T47D (cell line): ENCODE data around the gene ABCA7.

Source experiments
- DNase-seq, 2 experiments: peaks; one replicate each; pipeline versions ENCODE4 v3.0.0 to v3.0.0-alpha.2; 2011 to 2012; ENCODE audit warnings: low read depth in 1 of 2, low spot score in 1 of 2
- JUND ChIP-seq: IDR thresholded peaks from 2 replicates; pipeline ENCODE4 v1.6.1; 2012; ENCODE audit warnings: low read depth
- in situ Hi-C: cut with HindIII; loops from 2 replicates; pipeline ENCODE4 v1.10.0; 2016; ENCODE audit warnings: low sequenced_read_pairs, low pct_unique_long_range_greater_than_20kb

Gene ABCA7, protein sequence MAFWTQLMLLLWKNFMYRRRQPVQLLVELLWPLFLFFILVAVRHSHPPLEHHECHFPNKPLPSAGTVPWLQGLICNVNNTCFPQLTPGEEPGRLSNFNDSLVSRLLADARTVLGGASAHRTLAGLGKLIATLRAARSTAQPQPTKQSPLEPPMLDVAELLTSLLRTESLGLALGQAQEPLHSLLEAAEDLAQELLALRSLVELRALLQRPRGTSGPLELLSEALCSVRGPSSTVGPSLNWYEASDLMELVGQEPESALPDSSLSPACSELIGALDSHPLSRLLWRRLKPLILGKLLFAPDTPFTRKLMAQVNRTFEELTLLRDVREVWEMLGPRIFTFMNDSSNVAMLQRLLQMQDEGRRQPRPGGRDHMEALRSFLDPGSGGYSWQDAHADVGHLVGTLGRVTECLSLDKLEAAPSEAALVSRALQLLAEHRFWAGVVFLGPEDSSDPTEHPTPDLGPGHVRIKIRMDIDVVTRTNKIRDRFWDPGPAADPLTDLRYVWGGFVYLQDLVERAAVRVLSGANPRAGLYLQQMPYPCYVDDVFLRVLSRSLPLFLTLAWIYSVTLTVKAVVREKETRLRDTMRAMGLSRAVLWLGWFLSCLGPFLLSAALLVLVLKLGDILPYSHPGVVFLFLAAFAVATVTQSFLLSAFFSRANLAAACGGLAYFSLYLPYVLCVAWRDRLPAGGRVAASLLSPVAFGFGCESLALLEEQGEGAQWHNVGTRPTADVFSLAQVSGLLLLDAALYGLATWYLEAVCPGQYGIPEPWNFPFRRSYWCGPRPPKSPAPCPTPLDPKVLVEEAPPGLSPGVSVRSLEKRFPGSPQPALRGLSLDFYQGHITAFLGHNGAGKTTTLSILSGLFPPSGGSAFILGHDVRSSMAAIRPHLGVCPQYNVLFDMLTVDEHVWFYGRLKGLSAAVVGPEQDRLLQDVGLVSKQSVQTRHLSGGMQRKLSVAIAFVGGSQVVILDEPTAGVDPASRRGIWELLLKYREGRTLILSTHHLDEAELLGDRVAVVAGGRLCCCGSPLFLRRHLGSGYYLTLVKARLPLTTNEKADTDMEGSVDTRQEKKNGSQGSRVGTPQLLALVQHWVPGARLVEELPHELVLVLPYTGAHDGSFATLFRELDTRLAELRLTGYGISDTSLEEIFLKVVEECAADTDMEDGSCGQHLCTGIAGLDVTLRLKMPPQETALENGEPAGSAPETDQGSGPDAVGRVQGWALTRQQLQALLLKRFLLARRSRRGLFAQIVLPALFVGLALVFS (N-terminal part only)

DNA sequence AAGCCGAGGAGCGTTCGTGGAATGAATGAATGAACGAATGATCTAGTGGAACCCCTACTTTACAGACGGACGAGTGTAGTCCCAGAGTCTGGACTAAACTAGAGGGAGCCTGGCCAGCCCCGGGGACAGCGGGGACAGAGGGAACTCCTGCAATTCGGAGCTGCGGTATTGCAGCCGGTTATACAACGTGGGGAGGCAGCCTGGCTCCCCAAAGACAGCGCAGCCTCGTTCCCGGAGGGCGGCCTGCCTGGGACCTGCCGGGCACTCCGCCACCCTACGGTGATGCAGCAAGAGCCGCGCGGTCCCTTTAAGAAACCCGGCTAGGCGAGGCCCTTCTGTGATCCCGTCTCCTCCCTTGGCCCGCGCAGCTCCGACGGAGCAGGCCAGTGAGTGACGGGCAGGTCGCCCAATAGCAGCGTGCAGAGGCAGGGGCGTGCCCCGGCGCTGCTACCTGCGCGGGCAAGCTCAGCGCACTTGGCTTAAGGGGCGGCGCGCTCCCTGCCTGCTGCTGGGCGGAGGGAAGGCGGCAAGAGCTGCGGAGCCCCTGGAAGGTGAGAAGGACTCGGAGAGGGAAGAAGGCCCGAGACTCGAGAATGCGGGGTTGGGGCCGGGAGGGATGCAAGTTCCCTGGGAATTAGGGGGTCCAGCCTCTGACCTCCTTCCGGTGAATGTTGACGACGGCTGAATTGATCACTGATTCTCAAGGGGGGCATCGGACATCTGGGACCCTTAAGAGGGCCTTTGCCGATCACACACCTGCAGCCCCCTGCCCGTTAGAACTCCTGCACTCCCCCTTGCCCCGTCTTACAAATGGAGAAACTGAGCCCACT, at the start of gene ABCA7:
ABCA7 (plus strand) TSS at position 462 of the 830 bp plus-strand sequence. CDS start 1,255 bp downstream, outside the sequence.
- TF ChIP-seq JUND, result no peak
- peak; percentile 76 to 97 for DNase-seq
- in situ Hi-C loops, result no loop called here

- in situ Hi-C loops, result no loop called here
- TF ChIP-seq JUND, result no peak
- no peak for DNase-seq
Observed at GRCh38 chr19:990119-990571, 49.8 kb upstream of the ABCA7 start.

DNA sequence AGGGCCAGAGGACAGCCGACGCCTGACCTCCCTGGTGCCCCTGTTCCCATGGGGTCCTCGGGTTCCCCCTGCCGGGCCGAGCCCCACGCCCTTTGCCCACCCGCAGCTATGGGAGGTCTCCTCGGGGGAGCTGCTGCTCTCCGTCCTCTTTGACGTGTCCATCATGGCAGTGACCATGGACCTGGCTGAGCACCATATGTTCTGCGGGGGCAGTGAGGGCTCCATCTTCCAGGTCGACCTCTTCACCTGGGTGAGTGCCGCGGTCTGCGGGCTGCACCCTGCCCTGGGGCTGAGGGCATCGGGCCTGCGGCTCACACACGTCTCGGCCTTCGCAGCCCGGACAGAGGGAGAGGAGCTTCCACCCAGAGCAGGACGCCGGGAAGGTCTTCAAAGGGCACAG, 49.2 kb upstream of the ABCA7 start:
- in situ Hi-C loops, result no loop called here
- no peak for DNase-seq
- no peak for TF ChIP-seq JUND

DNA sequence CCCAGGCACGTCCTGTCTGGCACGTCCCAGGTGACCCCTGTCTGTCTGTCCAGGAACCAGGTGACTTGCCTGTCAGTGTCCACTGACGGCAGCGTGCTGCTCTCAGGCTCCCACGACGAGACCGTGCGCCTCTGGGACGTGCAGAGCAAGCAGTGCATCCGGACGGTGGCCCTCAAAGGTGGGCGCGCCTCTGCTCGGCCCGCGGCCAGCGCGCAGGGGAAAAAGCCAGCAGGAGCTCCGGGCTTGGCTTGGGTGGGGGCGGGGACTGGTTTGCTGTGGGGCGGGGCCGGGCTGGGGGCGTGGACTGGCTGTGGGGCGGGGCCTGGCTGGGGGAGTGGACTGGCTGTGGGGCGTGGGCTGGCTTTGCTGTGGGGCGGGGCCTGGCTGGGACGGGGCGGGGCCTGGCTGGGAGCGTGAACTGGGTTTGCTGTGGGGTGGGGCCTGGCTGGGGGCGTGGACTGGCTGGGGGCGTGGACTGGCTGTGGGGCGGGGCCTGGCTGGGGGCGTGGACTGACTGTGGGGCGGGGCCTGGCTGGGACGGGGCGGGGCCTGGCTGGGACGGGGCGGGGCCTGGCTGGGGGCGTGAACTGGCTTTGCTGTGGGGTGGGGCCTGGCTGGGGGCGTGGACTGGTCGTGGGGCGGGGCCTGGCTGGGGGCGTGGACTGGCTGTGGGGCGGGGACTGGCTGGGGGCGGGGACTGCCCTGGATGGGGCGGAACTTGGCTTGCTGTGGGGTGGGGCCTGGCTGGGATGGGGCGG, 48.6 kb upstream of the ABCA7 start:
- in situ Hi-C loops, result no loop called here
- no peak for TF ChIP-seq JUND
- peak in 1 of 2 experiments; percentile 71 for DNase-seq

GRCh38 chr19:991932-992669, 47.8 kb upstream of the ABCA7 start:
- in situ Hi-C loops, result no loop called here
- TF ChIP-seq JUND, result no peak
- no peak for DNase-seq

- in situ Hi-C loops, result no loop called here
- no peak for TF ChIP-seq JUND
- no peak for DNase-seq
Observed at GRCh38 chr19:992670-993055, 47.2 kb upstream of the ABCA7 start.

GRCh38 chr19:993361-993830, 46.5 kb upstream of the ABCA7 start:
- in situ Hi-C loops, result no loop called here
- no peak for TF ChIP-seq JUND
- DNase-seq, result no peak

GRCh38 chr19:993831-994393, 46.0 kb upstream of the ABCA7 start:
- in situ Hi-C loops, result no loop called here
- DNase-seq, result no peak
- TF ChIP-seq JUND, result no peak

DNA sequence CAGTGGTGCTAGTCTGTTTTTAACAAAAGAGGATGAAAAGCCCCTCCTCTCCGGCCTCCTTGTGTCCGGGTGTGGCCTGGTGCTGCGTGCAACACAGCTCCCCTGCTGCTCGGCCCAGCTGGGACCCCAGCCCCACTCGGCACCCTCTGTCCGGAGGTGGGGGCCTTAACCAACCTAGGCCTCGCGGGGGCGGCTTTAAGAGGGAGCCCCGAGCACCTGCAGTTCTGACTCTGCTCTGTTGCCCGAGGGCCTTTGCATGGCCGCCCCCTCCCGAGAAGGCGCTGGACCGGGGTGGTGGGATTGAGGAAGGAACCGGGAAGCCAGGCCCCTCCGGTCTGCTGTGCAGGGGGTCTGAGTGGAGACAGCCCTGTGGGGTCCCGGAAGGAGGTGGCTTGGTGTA, 45.4 kb upstream of the ABCA7 start:
- TF ChIP-seq JUND, result no peak
- in situ Hi-C loops, result no loop called here
- no peak for DNase-seq

DNA sequence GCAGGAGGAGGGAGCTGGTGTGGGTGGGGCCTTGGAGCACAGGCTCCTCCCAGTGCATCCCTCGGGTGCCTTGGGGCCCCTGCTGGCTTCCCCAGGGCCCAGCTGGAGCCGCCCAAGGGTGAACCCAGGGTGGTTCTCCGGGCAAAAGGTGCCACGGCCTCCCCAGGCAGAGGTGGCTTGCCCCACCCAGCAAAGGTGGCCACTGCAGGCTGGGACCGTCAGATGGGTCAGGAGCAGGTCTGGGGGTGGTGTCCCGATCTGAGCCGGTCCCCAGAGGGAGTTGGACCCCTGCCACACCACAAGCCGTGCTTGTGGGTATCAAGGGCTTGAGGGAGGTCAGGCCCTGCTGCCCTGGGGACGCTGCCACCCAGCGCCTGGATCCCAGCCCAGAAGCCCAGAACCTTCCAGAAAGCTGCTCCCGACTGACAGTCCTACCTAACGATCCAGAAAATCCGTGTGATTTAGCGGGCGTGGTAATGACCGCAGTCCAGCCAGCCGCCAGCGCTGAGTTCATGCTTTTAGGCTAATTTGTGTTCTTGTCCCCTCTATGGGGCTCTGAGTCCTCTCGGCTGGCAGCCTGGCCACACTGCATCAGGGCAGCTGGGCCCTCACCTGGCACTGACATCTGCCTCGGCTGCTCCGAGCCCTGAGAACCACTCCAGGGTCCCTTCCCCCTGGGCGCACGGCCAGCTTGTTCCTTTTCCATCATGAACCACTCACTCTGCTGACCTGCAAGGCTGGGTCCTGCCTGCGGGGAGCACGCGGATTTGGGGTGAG, 44.7 kb upstream of the ABCA7 start:
- DNase-seq, result no peak
- in situ Hi-C loops, result no loop called here
- no peak for TF ChIP-seq JUND
